Body of pancreas (tissue), 4 donors: ENCODE data around the gene ALPI.

ENCODE experiments used
- CTCF ChIP-seq, 7 experiments: fragments of 450-650 bp in 4 of 7; fragments of 200-600 bp in 3 of 7; sonication (generic) in 3 of 7; IDR thresholded peaks; one replicate each; pipeline ENCODE4 v1.5.1; 2016 to 2019; ENCODE audit warnings: antibody characterized with exemption in 7 of 7
- POLR2A ChIP-seq, 3 donors: fragments of 450-650 bp; IDR thresholded peaks; one replicate each; pipeline ENCODE4 v1.6.1; 2016; ENCODE audit warnings: antibody characterized with exemption in 3 of 3, mild to moderate bottlenecking in 2 of 3

- no peak for TF ChIP-seq CTCF (IDR thresholded peaks at IDR 0.05)
- no peak for TF ChIP-seq POLR2A (IDR thresholded peaks at IDR 0.05)
Measured at GRCh38 chr2:232416521-232417470, 39.2 kb upstream of the ALPI start.
